Activated CD8-positive, alpha-beta memory T cell treated with anti-CD3 and anti-CD28 coated beads for 48 hours (primary cell): ENCODE data around the gene SUFU.
"Not testable (repeated sequence)": the region's sequence is repeated elsewhere in the genome, so short reads cannot be mapped to it uniquely, and the experiment has no call there.

Experiments used
- DNase-seq, 3 experiments: peaks; one replicate each; pipeline ENCODE4 v3.0.0-alpha.2; 2020; ENCODE audit warnings: low read depth in 2 of 3, low spot score in 2 of 3

The SUFU gene

DNA sequence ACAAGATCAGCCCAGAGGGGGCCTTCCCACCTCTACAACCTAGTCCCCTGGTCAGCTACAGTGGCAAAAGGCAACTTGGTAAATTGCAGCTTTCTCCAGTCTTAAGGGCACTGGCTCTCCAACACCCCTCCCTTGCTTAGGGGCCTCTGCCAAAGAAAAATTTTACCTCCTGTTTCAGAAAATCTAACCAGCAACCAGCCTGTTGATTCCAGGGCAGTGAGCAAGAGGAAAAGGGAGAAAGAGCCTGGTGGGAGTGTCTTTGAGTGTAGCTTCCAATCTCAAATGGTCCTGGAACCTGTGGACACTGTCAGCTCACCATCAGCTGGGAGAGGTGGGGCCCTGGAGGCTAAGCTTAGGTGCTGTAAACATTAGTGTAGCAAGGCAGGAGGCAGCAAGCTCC lies 24.1 kb upstream of the SUFU start:
- DNase-seq = no peak

- DNase-seq = no peak
Observed at GRCh38 chr10:102480396-102480795, 23.4 kb upstream of the SUFU start.

DNA sequence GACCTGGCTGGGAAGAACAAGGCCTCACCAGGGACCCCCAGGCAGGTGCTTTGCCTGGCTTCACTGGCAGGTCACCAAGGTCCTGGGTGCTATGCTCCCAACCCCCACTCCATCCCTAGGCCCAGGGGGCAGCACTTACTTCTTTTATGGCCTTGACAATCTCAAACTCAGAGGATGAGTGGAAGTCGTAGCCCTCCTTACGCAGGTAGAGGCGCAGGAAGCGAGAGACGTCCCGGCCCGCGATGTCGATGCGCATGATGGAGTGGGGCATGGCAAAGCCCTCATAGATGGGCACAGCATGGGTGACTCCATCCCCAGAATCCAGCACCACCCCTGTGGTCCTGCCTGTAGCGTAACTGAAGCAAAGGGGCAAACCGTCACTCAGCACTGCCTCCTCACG lies 19.8 kb upstream of the SUFU start:
- DNase-seq = no peak

GRCh38 chr10:102485093-102485784 lies 18.5 kb upstream of the SUFU start:
- DNase-seq = no peak

DNA sequence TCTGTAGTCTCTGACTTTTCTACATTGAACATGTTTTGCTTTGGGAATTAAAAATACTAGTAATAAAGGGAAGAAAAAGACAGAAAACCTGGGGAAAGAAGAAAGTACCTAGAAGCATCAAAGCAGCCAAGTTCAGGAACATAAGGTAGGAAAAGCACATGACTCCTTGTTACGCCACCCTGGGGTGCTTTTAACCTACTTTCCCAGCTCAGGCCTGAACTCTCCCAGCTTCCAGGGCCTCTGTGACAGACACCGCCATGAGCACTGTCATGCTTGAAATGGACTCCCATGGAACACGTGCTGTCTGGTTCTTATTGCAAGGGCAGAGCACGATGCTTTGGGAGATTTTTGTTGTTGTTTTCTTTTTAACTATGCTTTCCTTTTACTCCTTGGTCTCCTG lies 12.6 kb upstream of the SUFU start:
- DNase-seq = no peak

- no peak for DNase-seq
Observed at GRCh38 chr10:102492344-102492939, 11.3 kb upstream of the SUFU start.

DNA sequence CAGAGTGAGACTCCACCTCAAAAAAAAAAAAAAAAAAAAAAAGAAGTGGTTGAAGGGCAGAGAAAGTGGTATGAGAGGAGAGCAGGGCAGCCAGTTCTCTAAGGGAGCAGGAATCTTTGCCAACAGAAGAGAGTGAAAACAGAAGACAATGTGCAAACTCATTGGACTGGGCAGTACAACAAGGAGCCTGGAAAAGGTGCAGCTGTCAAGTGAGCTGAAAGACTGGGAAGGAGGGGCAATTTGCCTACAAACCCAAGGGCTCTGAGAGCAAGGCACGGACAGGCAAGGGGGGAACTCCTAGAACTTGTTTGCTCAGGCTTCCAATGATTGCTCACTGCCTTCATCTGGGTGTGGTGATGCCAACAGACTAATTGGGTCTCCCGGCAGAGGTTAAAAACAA lies 10.8 kb upstream of the SUFU start:
- DNase-seq = no peak

DNA sequence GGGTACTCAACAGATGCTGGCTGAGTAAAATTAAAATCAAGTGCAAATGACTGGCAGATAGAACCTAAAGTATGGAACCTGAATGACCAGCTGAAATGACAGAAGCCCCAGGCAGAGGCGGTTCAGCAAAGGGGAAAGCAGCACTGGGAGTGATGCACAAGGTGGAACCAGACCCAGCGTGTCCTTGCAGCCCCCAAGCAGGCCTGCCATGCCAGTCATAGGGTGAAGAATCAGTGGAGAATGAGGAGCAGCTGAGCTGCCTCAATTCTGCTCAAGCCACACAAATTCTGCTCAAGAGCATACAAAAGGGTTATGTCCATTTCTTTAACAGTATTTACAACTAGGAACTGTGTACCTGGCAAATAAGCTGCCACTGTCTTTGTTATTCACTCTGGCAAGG lies 10.0 kb upstream of the SUFU start:
- DNase-seq = no peak

DNA sequence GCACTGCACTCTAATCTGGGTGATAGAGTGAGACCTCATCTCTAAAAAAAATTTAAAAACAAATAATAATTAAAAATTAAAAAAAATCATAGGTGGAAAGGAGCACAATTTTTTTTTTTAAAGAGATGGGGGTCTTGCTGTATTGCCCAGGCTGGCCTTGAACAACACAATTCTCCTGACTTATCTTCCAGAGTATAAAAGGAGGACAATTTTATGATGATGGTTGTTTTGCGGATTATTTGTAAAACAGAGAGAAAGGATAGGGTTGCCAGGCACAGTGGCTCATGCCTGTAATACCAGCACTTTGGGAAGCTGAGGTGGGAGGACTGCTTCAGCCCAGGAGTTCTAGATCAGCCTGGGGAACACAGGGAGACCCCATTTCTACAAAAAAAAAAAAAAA lies 6.2 kb upstream of the SUFU start:
- no peak for DNase-seq

DNA sequence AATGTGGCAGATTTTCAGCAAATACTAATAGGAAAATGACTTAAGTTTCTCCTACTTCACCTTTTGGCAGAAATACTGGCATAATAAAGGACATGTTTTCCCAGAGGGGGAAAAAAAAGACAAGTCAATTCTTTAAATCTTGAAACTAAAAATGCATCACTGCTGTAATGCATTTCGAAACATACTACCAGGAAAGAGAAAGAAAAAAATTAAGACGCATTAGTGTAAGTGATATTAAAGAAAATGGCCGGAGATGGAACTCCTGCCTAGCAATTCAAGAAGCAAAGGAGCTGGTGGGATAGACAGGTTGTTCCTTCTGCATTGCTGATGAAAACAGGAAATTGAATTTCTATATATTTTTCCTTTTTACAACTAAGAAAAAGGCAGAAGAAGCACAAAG lies 4.4 kb upstream of the SUFU start:
- DNase-seq = no peak

DNA sequence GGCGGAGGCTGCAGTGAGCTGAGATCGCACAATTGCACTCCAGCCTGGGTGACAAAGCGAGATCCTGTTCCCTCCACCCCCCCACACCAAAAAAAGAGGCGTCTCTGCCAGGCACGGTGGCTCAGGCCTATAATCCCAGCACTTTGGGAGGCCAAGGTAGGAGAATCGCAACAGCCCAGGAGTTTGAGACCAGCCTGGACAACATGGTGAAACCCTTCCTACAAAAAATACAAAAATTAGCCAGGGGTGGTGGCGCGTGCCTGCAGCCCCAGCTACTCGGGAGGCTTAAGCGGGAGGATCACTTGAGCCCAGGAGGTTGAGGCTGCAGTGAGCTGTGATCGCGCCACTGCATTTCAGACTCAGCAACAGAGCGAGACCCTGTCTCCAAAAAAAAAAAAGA lies 3.1 kb upstream of the SUFU start:
- DNase-seq = not testable (repeated sequence)

DNA sequence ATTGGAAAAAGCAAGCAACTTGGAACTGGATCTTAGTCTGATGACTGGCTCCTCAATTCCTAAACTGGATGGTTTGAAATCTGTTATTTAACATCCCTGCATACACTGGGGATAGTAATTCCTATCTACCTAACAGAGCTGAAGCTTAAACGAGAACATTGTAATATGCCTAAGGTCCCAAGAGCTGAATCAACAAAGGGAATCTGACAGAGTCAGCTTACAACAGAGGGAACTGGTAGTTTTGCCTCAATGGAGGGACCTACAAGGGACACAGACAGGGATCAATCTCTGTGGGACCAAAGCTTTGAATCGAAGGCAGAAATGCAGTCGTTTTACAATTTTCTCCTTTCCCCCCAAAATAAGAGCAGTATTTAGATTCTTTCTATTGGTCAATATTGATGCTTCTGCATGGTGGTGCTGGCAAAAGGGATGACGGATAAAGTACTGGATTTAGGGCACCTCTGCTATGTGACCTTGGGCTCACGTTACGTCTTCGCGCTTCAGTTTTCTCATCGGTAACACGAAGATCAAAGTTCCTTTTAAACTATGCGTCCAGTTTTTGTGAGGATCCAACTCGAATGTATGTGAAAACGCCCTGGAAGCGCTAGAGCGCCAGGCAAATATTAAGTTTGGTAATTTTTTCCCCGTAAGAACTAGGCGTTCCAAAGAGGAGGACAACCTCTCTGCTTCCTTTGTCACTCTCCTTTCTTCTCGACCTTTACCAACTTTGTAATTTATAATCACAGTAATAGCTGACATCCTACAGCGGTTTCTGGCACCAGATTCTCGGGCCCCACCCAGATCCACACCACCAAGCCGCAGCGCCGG lies 2.4 kb upstream of the SUFU start:
- DNase-seq = no peak

- DNase-seq = peak in 2 of 3 experiments; percentile 94 to 95
Observed at GRCh38 chr10:102502029-102502336, 1.8 kb upstream of the SUFU start.

GRCh38 chr10:102502337-102503151 lies 1.2 kb upstream of the SUFU start, which contains the start of gene ACTR1A:
Gene ACTR1A (minus strand): TSS chr10:102502712. CDS start chr10:102502647, 65 bp downstream.
- DNase-seq = peak; percentile 89 to 91 (median 91)

GRCh38 chr10:102504179-102504975 lies 605 bp downstream of the SUFU start:
- DNase-seq = peak in 1 of 3 experiments; percentile 19

- no peak for DNase-seq
Observed at GRCh38 chr10:102504976-102505300, 1.2 kb downstream of the SUFU start.

- no peak for DNase-seq
Observed at GRCh38 chr10:102505462-102506115, 1.8 kb downstream of the SUFU start.

DNA sequence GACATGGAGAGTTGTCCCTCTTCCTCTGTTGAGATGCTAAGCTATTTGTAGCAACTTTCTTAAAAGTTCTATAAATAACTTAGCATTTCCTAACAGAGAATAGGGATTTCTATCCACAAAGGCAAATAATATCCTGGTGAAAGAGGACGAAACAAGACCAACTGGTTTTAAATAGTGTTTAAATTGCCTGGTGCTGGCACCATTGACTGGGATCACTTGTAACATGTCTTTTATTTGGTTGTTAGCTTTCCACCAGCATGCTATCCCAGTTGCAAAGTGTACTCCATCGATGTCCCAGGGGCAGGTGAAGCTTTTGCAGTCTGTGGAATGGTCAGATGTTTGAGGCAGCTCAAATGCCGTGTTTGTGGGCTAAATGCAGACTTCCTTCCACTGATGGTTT lies 3.7 kb downstream of the SUFU start:
- DNase-seq = no peak

- no peak for DNase-seq
Observed at GRCh38 chr10:102508506-102508905, 4.7 kb downstream of the SUFU start.

GRCh38 chr10:102509387-102509786 lies 5.6 kb downstream of the SUFU start:
- DNase-seq = no peak
